NCI-H187 (cell line): ENCODE data around the gene C1orf122.

Source experiments
- DNase-seq, 2 experiments: peaks; one replicate each; lab custom pipeline; 2025; lab: John Stamatoyannopoulos, UW

The C1orf122 gene

GRCh38 chr1:37797750-37798345 lies 9.7 kb upstream of the C1orf122 start:
- no peak for DNase-seq

- no peak for DNase-seq
Observed at GRCh38 chr1:37802439-37802838, 5.2 kb upstream of the C1orf122 start.

- no peak for DNase-seq
Observed at GRCh38 chr1:37807220-37807554, 403 bp upstream of the C1orf122 start.

- peak; percentile 41 to 47 for DNase-seq
Observed at GRCh38 chr1:37808369-37809319, 1.1 kb downstream of the C1orf122 start.

GRCh38 chr1:37809942-37810341 lies 2.4 kb downstream of the C1orf122 start:
- no peak for DNase-seq

- peak; percentile 7 to 13 for DNase-seq
Observed at GRCh38 chr1:37811027-37811655, 3.6 kb downstream of the C1orf122 start.

- DNase-seq: no peak
Observed at GRCh38 chr1:37813529-37814145, 6.0 kb downstream of the C1orf122 start.

- no peak for DNase-seq
Observed at GRCh38 chr1:37814252-37814651, 6.7 kb downstream of the C1orf122 start.

- no peak for DNase-seq
Observed at GRCh38 chr1:37817481-37817880, 9.9 kb downstream of the C1orf122 start.

- DNase-seq: no peak
Observed at GRCh38 chr1:37821481-37821880, 13.9 kb downstream of the C1orf122 start.

- DNase-seq: no peak
Observed at GRCh38 chr1:37822906-37823815, 15.6 kb downstream of the C1orf122 start.

GRCh38 chr1:37824001-37824400 lies 16.4 kb downstream of the C1orf122 start:
- DNase-seq: no peak

- no peak for DNase-seq
Observed at GRCh38 chr1:37825506-37825905, 17.9 kb downstream of the C1orf122 start.

GRCh38 chr1:37828410-37829074 lies 21.0 kb downstream of the C1orf122 start:
- no peak for DNase-seq

GRCh38 chr1:37831109-37831508 lies 23.5 kb downstream of the C1orf122 start:
- DNase-seq: no peak

GRCh38 chr1:37831809-37832208 lies 24.2 kb downstream of the C1orf122 start:
- no peak for DNase-seq

GRCh38 chr1:37836788-37837187 lies 29.2 kb downstream of the C1orf122 start:
- DNase-seq: no peak

- DNase-seq: no peak
Observed at GRCh38 chr1:37839676-37840075, 32.1 kb downstream of the C1orf122 start.

GRCh38 chr1:37840711-37841110 lies 33.1 kb downstream of the C1orf122 start:
- no peak for DNase-seq

- DNase-seq: no peak
Observed at GRCh38 chr1:37841652-37842051, 34.1 kb downstream of the C1orf122 start.

GRCh38 chr1:37844536-37844935 lies 36.9 kb downstream of the C1orf122 start:
- no peak for DNase-seq
